Stimulated activated CD8-positive, alpha-beta memory T cell treated with anti-CD3 and anti-CD28 coated beads, Interleukin-15, amount 100 ng/mL, for 48 hours (primary cell): ENCODE results near the gene TMEM59.
"Not testable (repeated sequence)": the region's sequence is repeated elsewhere in the genome, so short reads cannot be mapped to it uniquely, and the experiment has no call there.

ENCODE experiments used
- DNase-seq, 2 donors: peaks; one replicate each; pipeline ENCODE4 v3.0.0-alpha.2; 2020; ENCODE audit warnings: low read depth in 2 of 2

The TMEM59 gene

DNA sequence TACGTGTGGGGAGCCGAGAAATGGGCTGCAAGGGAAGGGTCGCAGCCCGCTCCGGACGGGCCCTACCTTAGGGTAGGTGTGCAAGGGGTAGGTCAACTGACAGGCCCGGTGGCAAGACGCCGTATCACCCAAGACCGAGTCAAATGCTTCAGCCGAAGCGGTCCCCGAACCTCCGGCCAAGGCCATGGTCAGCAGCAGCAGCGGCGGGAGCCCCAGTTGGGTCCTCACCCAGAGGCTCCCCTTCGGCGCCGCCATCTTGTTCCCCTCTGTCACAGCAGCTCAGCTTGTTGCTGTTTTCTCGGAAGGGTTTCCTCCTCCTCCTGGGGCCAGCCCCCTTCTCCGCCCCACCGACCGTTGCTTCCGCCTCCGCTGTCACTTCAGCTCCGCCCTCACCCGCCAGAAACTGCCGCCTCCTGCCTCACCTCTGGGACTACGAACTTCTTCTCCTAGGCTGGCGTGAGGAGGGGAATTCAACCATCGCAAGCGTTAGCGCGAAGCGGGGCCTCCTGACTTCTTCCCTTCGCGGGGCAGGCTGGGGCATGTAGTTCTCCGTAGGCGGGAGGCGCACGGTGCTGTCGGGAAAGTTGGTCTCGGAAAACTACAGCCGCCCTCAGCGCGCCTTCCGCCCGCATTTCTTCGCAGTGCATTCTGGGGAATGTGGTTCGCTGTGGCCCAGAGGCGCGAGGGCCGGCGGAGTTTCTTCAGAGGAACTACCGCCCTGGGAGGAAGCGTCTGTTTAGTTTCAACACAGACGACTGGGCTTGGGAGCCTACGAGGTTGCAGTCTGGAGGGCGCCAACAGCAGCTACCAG is at the start of gene TMEM59, which contains the start of gene TCEANC2:
Gene TMEM59 (minus strand): TSS at position 271 of the 811 bp plus-strand sequence. CDS start 16 bp downstream, at position 255.
Gene TCEANC2 (plus strand): TSS at position 675 of the 811 bp plus-strand sequence. CDS start 815 bp downstream, outside the sequence.
- peak; percentile 97 to 98 for DNase-seq

DNA sequence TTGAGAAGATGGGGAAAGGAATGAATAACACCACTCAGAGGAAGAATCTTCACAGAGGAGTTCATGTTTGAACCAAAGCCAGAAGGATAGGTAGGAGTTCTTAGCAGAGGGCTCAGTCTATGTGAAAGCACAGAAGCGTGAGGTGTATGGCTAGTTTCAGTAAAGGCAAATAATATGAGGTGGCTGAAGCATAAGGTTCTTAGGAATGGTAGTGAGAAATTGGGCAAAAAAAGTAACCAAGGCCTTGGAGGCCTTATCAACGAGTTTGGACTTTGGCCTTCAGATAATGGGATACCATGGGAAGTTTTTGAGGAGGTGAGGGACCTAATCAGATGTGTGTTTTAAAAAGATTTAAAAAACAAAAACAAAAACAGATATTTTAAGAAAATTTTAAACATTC is 47.5 kb upstream of the TMEM59 start:
- no peak for DNase-seq

DNA sequence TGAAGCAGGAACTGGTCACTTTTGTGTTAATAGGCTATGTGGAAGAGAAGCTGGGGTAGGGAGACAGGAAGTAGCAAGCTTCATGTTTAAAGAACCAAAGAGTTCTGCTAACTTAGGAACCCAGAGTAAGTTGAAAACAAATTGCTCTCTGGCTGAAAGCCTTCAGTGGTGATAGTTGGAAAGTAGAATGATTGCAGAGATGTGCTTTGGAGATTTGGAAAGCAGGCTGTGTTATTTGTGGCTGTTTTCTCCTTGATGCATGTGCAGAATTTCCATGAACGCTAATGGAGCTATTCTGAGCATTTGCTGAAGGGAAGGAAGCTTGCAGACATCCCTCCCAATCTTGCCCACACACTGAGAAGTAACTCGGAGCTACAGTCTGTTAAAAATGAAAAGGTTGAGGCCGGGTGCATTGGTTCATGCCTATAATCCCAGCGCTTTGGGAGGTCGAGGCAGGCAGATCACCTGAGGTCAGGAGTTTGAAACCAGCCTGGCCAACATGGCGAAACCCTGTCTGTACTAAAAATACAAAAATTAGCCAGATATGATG is 46.1 kb upstream of the TMEM59 start:
- no peak for DNase-seq

GRCh38 chr1:54096877-54097240 is 43.9 kb upstream of the TMEM59 start:
- DNase-seq, result no peak

GRCh38 chr1:54096227-54096876 is 43.3 kb upstream of the TMEM59 start:
- DNase-seq, result no peak

DNA sequence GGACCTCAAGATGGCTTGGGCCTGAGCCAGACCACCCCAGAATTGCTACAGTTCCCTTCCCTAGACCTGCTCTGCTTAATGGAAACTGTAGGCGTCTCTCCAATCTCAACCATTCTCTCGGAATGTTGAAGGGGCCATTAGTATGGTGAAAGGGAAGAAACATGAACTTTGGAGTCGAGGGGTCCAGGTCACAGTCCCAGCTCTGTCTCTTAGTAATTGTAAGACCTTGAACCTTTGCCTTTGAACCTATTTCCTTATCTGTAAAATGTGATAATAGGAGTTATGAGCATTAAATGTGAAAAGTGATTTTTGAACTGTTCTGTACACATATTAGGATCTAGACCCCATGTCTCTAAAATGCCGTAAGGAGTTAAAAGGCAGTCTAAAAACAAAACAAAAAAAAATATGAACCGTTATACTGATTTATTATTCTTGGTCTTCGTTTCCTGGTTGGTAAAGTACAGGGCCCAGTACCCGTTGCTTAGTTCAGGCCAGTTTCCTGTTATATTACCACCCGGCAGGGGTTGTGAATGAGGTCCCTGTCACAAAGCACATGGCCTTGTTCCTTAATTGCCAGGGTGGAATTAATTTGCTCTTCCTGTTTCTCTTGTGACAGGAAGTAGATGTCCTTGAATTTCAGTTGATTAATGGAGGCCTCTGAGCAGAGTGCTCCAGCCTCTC is 42.7 kb upstream of the TMEM59 start:
- no peak for DNase-seq

DNA sequence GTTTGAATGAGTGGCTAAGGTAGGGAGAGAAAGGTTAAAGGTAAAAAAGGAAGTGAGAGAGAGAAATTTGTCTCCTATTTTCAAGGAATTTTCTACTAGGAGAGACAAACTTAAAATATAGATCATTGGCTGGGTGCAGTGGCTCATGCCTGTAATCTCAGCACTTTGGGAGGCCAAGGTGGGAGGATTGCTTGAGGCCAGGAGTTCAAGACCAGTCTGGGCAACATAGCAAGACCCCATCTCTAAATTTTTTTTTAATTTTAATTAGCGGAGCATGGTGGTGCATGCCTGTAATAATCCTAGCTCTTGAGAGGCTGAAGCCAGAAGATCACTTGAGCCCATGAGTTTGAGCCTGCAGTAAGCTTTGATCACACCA is 41.7 kb upstream of the TMEM59 start:
- not testable (repeated sequence) for DNase-seq

DNA sequence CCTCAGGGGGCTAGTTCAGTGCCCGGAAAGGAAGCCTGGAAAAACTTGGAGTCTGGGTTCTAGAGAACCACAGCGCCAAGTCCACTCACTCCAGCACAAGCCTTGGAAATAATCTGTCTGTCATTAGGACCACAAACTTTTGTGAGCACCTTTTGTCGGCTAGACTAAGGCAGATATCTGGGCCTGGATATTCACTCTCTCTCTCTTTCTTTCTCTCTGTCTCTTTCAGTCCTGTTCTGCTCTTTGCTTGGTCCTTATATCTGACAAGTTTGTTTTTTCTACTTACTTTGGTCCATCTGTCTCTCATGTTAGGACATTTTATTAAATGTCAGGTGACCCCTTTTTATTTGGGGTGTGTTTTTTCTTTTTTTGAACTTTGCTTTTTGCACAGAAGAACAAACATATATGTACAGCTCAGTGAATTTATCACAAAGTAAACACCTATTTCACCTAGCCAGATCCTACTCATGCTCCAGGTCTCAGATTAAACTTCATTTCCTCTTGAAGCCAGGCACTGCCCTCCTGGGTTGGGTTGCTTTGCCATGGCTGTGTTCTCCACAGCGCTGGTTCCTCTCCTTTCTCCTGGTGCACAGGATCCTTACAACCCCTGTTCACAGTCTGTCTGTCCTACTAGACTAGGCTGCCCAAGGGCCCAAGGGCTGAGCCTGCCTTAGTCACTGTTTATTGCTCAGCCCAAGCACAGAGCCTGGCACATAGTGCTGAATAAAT is 41.2 kb upstream of the TMEM59 start:
- no peak for DNase-seq

GRCh38 chr1:54091666-54092065 is 38.7 kb upstream of the TMEM59 start:
- no peak for DNase-seq

DNA sequence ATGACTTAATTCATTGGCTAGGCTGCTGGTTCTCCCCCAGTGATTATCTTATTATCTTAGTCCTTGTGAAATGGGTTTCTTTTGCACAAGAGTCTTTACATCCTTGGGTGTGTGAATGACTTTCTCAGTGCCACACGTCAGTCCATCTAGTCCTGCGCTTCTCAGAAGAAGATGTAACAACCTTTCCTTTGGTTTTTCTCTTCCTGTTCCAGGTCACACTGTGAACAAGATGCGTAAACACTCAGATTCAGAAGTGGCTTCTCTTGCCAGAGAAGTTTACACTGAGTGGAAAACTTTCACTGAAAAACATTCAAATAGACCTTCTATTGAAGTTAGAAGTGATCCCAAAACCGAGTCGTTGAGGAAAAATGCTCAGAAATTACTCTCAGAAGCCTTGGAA is 35.4 kb upstream of the TMEM59 start:
- no peak for DNase-seq

DNA sequence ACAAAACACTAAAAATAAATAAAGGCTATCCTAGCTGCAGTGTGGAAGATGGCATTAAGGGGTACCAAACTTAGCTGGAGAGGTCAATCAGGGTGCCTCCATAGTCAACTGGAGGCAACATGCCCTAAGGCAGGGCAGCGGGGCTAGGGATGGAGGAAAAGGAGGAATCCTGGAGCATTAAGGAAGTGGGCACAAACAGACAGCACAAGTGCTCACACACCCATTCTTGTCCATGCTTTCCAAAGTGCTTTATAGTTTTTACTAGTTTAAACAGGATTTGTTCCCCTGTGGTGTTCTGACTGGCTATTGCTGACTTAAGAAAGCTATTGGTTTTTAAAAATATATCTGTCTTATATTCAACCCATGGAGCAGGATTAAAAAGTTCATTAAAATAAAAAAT is 33.8 kb upstream of the TMEM59 start:
- DNase-seq, result no peak

GRCh38 chr1:54084794-54085193 is 31.8 kb upstream of the TMEM59 start:
- DNase-seq, result no peak

DNA sequence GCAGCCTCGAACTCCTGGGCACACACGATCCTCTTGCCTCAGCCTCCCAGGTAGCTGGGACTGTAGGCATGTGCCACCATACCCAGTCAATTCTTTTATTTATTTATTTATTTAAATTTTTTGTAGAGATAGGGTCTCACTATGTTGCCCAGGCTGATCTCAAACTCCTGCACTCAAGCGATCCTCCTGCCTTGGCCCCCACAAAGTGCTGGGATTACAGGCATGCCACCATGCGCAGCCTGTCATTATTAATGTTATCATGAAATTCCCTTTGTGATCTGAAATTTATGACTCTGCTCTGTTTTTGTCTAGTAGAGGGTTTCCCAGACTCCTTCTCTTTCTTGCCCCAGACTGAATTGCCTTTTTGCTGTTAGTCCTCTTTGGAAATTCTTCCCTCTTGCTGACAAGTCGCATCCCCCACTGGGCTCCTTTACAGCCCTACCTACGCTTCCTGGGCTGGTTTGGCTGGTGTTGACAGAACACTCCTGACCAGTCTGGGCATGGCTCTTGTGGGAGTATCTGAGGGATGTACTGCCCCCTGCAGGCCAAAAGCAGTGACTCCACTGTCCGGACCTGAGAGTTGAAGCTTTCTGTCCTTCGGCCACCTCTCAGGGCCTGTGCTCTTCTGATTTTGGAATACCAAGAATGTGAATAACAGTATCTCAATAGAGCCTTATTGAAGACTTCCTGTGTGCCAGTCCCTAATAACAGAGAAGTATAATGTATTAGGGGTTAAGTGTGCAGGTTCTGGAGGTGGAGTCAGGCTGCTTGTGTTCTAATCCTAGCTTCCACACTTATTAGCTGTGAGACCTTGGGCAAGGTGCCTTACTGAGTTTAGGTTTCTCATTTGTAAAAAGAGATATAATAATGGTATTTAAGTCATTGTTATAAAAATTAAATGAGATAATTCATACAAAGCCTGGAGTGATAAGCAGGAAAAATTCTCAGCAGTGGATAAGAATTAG is 28.6 kb upstream of the TMEM59 start:
- DNase-seq, result peak; percentile 38 to 39

DNA sequence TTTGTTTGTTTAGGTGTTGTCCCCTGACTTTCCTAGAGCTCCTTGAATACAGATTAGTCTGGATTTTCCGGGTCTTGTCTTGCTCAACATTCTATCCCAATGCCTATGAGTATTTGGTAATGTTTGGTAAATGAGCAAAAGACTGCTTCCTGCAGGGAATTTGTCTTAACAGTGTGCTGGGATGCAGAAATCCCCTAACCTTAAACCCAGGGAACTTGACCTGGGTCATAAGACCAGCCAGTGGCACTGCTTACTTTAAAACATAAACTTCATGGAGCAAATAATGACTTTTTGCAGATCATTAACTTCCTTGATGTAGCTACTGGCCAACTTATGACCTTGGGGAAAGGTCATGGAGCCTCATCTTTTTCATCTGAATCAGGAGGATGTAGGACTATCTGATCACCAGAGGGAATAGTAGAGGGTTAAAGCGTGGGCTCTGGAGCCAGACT is 27.6 kb upstream of the TMEM59 start:
- DNase-seq, result no peak

- no peak for DNase-seq
Observed at GRCh38 chr1:54077359-54077758, 24.4 kb upstream of the TMEM59 start.

GRCh38 chr1:54070171-54070837 is 17.3 kb upstream of the TMEM59 start:
- DNase-seq, result no peak

DNA sequence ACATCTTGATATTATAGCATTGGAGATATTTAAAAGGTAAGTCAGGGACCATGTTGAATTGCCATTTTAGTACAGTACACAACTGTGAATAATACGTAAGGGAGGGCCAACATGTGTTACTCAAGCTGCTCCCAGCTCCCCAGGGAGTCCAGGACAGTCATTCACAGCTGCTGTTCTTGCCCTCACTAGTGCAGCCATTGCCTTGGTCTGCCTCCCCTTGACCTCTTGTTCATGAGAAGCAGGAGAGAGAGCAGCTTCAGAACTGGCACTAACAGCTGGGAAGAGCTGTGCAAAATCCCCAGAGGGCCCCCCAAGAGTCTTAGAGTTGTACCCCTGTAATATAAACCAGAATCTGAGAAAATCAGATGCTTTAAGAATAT is 16.8 kb upstream of the TMEM59 start:
- DNase-seq, result no peak

DNA sequence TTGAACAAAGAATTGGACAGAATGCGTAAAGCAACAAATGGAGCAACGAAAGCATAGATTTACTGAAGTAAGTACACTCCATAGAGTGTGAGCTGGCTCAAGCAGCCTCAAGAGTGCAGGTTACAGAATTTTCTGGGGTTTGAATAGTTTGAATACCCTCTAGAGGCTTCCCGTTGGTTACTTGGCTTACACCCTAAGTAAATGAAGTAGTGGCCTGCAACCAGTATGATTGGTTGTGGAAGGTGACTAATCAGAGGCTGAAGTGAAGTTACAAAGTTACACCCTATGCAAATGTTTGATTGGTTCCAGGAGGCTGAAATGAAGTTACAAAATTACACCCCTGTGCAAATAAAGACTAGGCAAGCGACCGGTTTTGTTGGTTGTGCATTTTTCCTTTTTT is 11.3 kb upstream of the TMEM59 start:
- no peak for DNase-seq

- DNase-seq, result no peak
Observed at GRCh38 chr1:54054438-54054749, 1.4 kb upstream of the TMEM59 start.
